Measurements from ENCODE around the gene CENPF. TPM values are rescaled to one million over a fixed set of nuclear protein-coding genes. Genes with fewer than 3 reads are reported as not detected.
"Not testable (repeated sequence)": the region's sequence is repeated elsewhere in the genome, so short reads cannot be mapped to it uniquely, and the experiment has no call there.

Gene CENPF, protein sequence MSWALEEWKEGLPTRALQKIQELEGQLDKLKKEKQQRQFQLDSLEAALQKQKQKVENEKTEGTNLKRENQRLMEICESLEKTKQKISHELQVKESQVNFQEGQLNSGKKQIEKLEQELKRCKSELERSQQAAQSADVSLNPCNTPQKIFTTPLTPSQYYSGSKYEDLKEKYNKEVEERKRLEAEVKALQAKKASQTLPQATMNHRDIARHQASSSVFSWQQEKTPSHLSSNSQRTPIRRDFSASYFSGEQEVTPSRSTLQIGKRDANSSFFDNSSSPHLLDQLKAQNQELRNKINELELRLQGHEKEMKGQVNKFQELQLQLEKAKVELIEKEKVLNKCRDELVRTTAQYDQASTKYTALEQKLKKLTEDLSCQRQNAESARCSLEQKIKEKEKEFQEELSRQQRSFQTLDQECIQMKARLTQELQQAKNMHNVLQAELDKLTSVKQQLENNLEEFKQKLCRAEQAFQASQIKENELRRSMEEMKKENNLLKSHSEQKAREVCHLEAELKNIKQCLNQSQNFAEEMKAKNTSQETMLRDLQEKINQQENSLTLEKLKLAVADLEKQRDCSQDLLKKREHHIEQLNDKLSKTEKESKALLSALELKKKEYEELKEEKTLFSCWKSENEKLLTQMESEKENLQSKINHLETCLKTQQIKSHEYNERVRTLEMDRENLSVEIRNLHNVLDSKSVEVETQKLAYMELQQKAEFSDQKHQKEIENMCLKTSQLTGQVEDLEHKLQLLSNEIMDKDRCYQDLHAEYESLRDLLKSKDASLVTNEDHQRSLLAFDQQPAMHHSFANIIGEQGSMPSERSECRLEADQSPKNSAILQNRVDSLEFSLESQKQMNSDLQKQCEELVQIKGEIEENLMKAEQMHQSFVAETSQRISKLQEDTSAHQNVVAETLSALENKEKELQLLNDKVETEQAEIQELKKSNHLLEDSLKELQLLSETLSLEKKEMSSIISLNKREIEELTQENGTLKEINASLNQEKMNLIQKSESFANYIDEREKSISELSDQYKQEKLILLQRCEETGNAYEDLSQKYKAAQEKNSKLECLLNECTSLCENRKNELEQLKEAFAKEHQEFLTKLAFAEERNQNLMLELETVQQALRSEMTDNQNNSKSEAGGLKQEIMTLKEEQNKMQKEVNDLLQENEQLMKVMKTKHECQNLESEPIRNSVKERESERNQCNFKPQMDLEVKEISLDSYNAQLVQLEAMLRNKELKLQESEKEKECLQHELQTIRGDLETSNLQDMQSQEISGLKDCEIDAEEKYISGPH (N-terminal part only)
- 100 to 1,000 TPM in 1 of 4 donors, 10 to 100 TPM in 3; 59.1 to 110 (median 89.4) TPM for polyA plus RNA-seq (ENCODE audit: insufficient read length in 4 of 4)

DNA sequence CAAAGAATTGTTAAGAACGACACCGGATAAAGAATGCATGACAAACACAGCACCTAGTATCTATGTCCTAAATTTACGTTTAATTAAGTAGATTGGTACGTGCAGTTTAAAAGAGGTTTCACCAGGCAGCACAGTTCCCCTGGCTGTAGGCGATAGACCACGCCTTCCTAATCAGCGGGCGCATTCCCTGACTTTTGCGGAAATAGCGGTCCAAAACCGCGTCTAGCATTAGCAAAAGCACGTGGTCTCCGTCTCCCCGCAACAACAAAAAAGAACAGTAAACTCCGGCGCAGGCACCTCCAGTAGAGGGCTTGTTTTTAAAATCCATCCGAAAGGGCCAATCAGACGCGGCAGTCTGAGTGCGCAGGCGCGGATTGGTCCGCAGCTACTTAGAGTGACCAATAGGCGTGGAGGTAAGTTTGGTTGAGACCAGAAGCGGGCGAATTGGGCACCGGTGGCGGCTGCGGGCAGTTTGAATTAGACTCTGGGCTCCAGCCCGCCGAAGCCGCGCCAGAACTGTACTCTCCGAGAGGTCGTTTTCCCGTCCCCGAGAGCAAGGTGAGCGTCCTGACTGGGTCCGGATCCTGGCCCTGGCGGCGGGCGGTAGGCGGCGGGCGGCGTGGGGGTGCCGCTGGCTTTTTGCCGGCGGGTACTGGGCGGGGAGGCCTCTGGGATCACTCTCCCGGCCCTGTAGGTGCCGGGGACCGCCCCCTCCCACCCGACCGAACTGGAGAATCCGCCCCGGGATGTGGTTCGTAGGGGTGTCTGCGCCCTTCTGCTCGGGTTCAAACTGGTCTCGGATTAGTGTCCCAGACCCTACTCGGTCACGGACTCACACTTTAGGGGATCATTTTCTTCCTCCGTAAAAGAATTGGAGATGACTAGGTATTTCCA, at the start of gene CENPF:
TSS of gene CENPF (plus strand) at position 432 of the 894 bp plus-strand sequence. CDS start 10,560 bp downstream, outside the sequence.
- peak; percentile 95 to 96 (median 95) for DNase-seq (ENCODE audit: low read depth in 4 of 4, low spot score in 3 of 4)

DNA sequence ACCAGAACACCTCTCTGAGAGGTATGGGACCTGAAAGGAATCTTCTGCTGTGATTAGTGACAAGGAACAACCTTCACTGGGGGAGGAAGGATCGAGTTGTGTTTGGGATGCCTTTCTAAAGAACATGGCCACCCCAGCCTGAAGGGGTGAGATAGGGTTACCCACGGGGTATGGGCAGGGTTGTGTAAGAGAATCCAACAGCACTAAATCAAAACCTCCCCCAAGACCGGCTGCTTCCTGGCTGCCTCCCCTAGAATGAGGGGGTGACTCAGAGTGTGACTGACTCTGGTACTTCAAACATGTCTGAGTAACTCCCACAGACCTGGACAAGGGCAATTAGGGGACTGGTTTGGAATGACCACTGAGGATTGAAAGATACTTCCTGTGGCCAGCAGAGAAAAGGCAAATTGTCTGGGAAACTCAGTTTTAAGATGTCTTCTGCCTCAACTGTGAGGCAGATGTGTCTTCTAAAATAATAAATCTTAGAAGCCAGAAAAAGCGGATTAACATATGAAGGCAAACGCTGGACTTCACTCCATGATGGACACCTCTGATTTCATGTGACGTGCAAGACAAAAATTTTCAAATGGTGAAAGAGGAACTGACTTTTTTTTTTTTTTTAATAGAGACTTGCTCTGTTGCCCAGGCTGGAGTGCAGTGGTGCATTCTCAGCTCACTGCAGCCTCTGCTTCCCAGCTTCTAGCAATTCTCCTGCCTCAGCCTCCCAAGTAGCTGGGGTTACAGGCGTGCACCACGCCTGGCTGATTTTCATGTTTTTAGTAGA, 44.9 kb upstream of the CENPF start:
- peak in 1 of 4 donors; percentile 82 for DNase-seq (ENCODE audit: low read depth in 4 of 4, low spot score in 3 of 4)

DNA sequence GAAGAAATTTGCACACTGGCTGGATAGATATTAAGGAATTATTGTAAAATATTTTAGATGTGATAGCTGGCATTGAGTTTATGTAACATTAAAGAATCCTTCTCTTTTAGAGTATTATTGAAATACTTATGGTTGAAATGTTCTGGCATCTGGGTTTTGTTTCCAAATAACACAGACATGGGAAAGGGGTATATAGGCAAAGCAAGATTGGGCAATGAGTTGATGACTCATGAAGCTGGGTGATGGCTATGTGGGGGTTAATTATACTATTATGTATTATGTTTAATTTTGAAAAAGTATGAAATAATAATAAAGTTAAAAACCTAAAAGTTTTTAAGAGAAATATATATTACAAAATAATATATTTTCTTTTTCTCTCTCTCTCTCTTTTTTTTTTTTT, 39.1 kb upstream of the CENPF start:
- no peak for DNase-seq (ENCODE audit: low read depth in 4 of 4, low spot score in 3 of 4)

DNA sequence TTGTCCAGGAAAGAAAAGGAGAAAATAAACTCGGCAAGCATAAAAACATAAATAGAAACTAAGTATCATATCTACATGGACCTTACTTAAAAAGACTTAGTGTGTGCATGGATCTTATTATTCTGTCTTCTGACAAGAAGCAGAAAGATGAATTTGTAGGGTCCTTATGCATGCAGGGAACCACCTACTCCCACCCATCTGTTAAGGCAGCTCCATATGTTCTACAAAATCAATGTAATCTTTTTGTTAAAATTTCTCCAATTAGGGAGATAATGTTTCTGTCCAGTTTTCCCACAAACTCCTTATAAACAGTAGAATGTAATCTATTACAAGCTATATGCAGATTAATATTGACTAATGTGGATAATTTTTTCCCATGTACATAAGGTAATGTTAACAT, 37.7 kb upstream of the CENPF start:
- DNase-seq (ENCODE audit: low read depth in 4 of 4, low spot score in 3 of 4): no peak

DNA sequence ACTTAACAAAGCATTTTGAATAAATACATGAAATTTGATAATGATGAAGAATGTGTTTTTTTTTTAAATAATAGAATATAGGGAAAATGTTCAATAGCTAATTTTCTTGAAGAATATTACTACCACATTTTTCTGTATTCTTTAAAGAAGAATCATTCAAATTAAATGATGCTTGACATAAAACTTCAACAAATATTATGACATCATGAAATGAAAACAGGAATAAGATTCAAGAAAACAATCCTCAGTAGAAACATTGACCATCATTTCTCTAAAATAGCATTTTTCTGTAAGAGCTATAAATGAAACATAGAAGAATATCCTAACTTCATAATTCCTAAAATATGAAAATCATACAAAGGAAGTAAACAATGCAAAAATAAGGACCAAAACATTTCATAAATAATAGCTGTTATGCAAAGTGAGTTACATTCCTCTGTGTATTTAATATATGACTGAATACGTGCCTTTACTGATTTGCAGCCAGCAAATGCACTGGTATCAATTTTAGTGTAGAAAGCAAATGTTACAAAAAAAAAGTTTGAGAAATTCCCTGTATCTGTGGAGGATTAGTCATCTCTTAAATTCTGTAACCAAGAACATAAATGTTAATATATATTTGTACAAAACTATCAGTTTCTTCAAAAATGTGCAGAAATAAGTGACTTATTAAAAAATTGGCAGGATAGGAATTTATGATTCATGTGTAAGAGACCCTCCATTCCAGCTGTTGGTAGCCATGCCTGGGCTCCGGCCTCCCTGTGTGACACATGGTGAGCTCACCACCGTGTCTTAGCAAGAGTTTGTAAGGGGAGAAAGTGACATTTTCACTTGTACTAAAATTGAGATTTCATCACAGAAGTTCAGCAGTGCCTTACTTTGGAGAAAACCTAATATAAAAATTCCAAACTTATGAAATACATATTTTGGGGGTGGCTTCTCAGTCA, 36.6 kb upstream of the CENPF start:
- no peak for DNase-seq (ENCODE audit: low read depth in 4 of 4, low spot score in 3 of 4)

DNA sequence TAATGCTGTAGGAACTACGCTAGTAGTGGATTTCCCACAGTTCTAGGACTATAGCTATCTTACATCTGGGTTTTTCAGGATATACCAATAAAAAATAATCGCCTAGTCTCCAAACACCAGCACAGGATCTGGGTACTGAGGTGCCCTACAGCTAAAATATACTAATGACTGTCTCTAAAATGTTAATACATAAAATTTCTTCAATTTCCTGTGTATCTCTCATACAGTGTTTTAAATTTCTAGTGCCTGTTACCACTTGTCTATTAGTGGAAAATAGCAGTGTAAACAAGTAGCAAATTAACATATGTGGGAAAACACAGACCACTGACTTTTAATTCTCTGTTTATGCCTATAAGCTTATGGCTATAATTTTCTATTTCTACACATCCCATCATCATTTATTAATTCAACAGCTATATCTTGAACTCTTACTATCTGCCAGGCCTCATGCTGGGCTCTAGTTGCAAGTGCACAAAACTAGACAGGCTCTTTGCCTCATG, 35.5 kb upstream of the CENPF start:
- no peak for DNase-seq (ENCODE audit: low read depth in 4 of 4, low spot score in 3 of 4)

DNA sequence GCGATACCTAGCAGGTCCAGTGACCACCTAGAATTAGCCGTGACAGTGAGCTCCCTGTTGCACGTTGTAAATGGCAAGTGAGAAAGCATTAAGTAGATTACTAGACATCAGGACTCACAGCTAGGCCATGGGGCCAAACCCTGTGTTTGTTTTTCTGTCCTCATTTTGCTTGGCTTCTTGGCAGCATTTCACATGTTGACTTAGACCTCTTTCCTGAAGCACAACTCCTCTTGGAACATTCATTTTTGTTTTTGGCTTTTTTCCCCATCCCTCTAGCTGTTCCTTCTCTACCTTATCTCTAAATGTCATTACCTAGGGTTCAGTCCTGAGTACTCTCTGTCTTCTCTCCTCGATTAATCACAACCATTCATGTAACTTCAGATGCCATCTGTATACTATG, 34.7 kb upstream of the CENPF start:
- no peak for DNase-seq (ENCODE audit: low read depth in 4 of 4, low spot score in 3 of 4)

DNA sequence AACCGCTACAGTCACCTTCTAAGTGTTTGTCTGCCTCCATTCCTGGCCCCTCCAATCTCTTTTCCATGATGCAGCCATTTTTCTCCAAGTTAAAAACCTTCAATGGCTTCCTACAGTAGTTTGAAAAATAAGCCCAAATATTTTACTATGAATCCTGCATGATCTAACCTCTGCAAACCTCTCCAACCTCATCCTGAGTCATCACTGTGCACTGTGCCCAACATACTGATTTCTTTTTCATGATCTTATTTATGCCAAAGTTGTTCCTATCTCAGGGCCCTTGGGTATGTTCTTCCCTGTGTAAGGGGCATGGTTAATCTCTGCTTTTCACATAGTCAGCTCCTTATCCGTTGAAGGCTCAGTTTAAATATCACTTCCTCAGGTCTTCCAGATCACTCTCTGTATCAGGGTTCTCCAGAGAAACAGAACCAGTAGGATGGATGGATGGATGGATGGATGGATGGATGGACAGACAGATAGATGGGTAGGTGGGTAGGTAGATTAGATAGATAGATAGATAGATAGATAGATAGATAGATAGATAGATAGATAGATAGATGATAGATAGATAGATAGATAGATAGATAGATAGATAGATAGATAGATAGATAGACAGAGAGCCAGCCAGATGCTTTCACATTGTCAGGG, 33.5 kb upstream of the CENPF start:
- DNase-seq (ENCODE audit: low read depth in 4 of 4, low spot score in 3 of 4): no peak

DNA sequence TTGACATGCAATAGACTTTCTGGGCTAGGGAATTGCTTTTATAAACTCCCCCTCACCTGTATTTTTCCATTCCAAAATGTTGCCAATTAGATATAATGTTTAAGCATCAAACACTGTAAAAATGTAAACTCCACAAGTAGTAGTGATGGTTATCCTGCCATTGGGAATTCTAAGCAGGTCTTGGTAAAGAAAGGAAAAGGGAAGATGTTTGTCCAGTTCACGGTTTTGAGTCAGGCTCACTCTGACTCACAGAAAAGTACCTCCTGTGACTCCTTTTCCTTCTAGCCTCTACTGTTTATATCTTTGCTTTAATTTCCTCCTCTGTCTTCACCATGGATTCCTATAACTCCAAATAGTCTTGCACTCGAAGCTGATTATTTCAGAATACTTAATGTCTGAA, 32.6 kb upstream of the CENPF start:
- no peak for DNase-seq (ENCODE audit: low read depth in 4 of 4, low spot score in 3 of 4)

DNA sequence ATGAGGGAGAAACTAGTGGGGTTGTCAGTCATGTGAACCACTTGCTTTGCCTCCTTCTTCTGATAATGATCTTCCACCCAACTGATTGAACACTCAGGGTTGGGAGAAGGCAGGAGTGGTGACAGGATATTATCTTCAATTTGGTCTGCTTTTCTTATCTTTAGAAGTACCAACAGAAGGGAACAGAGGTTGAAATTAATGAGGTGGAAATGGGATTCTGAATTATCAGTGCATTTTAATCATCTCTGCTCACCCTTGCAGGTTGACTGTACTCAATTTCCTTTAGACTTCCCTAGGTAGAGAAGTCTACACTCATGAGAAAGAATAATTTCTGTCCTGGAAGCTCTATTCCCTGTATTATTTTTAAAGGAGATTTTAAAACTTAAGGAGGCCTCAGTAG, 31.7 kb upstream of the CENPF start:
- no peak for DNase-seq (ENCODE audit: low read depth in 4 of 4, low spot score in 3 of 4)

DNA sequence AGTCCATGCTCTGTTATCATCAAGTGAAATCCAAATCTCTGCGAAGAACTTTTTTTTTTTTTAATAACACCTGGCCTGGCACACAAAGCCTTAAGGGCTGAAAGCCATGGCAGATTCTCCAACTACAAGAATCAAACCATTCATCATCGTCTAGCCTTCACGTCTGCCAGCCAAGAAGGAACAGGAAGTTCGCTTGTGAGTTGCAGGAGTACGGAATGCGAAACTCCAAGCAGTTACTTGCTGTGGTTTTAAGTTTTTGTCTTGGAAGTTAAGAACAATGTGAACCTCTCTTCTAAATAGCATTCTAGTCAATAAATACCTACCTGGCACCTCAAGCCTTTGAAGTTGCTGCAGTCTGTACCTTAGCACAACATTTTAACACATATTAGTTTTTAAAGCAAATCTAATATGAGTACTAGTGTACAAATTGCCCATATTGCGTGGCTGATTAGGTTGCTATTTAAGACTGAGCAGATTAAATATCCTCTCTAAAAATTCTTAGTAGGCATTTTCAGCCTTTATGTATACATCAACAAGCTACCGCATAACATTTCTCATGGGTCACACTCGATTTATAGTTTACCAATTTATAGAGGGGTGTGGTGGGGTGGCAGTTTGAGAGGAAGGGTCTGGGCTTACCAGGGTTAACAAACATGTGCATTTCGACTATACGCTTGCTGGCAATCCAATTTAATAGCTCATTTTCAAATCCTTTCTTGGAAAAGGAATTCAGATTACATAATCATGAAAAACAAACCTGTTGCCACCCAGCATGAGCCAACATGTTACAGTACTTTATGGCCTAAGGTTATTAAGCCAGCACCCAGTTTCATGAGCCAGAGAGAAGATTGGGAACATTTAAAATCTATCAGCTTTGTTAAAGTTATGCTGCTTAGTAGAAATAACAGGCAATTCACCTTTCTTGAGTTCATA, 29.3 kb upstream of the CENPF start:
- DNase-seq (ENCODE audit: low read depth in 4 of 4, low spot score in 3 of 4): no peak

DNA sequence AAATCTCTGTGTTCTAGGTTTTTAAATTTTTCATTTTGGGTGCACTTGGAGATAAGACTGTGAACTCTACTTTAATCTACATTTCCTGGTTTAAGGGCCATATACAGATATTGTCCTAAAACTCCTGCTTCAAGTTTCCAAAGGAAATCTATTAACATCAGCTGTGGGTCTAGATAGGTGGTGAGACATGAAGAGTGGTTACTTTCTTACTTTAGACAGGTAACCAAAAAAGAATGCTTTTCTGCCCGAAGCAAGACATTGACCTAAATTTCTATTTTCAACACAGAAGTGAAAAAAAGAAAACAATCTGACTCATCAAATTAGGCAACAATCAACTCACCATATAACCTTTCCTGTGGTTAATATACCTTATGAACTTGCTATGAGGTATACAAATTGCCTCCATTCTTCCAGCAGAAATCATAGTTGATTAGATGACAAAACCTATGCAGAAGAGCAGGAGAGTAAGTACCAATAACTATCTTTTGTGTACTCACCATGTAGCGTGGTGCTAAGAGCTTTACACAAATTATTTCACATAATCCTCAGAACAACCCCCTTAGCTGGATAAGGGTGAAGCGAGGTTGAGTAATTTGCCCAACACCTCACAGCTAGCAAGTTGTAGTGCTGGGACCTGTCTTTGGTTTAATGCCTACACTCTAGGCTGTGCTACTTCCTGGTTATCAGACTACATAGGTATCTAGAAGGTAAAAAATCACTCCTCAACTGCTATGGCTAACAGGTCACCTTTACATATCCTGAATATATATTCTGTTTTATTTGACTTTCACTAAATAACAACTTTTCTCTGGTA, 28.2 kb upstream of the CENPF start:
- no peak for DNase-seq (ENCODE audit: low read depth in 4 of 4, low spot score in 3 of 4)

DNA sequence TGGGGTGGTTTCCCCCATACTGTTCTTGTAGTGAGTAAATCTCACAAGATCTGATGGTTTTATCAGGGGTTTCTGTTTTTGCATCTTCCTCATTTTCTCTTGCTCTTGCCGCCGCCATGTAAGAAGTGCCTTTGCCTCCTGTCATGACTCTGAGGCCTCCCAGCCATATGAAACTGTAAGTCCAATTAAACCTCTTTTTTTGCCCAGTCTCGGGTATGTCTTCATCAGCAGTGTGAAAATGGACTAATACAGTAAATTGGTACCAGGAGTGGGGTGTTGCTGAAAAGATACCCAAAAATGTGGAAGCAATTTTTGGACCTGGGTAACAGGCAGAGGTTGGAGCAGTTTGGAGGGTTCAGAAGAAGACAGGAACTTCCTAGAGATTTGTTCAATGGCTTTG, 26.9 kb upstream of the CENPF start:
- not testable (repeated sequence) for DNase-seq (ENCODE audit: low read depth in 4 of 4, low spot score in 3 of 4)

DNA sequence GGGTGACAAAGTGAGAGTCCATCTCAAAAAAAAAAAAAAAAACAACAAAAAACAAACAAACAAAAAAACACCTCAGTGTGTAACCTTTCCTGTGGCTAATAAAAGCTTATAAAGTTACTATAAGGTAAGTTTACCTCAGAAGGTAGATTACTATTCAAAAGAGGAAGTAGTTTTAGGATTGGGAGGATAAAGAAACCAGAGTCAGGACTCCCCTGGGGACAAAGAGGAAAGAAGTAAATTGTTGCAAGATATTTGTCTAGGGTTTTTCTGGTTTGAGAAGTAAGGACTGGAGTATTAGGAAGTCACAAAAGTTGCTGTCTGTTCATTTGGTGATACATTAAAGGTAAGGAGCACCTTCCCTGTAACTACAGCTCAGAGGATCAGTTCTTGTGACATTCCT, 23.8 kb upstream of the CENPF start:
- DNase-seq (ENCODE audit: low read depth in 4 of 4, low spot score in 3 of 4): no peak

DNA sequence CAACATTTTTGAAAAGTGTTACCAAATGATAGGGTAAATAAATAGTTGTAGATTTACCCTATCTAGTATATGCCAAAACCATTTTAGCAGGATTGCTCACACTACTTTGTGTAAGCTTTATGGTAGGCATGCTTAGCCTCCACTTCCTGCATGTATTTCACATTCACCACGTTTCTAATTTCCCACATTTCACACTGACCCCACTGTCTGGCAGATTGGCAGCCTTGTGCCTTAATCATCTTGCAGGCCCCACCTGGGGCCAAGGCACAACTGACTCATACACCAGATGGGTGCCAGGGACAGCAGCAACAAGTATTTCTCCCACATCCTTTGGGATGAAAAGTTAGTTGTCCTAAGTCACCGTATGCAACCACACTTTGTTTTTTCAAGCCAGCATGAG, 21.2 kb upstream of the CENPF start:
- DNase-seq (ENCODE audit: low read depth in 4 of 4, low spot score in 3 of 4): no peak
